Gastroesophageal sphincter (tissue), 4 donors: Measurements from ENCODE around the gene LY6G6D. TPM values are rescaled to one million over a fixed set of nuclear protein-coding genes. Genes with fewer than 3 reads are reported as not detected.

Source experiments
- ATAC-seq: fragments of 150-250 bp; one replicate; pipeline ENCODE4 v1.9.1; 2016; ENCODE audit warnings: mild to moderate bottlenecking, moderate library complexity
- H3K27ac ChIP-seq, 4 donors: fragments of 200-600 bp; sonication (generic) in 3 of 4; 1 replicate in 3 of 4; 2 replicates in 1 of 4; pipeline ENCODE4 v1.5.1; 2016 to 2019
- H3K27me3 ChIP-seq: fragments of 200-600 bp; sonication (generic); one replicate; pipeline ENCODE4 v1.5.1; 2019
- H3K36me3 ChIP-seq, 2 donors: fragments of 200-600 bp; sonication (generic); one replicate each; pipeline ENCODE4 v1.5.1; 2019; ENCODE audit warnings: control low read depth in 1 of 2
- H3K4me1 ChIP-seq, 3 donors: fragments of 200-600 bp; sonication (generic); 1 replicate in 2 of 3; 2 replicates in 1 of 3; pipeline ENCODE4 v1.5.1; 2016 to 2019; ENCODE audit warnings: control low read depth in 2 of 3
- H3K4me3 ChIP-seq, 2 donors: fragments of 200-600 bp; sonication (generic); one replicate each; pipeline ENCODE4 v1.5.1; 2019; ENCODE audit warnings: mild to moderate bottlenecking in 1 of 2, moderate library complexity in 1 of 2
- H3K9me3 ChIP-seq, 3 donors: fragments of 200-600 bp; sonication (generic); one replicate each; pipeline ENCODE4 v1.5.1; 2017 to 2019; ENCODE audit warnings: control low read depth in 2 of 3
- CTCF ChIP-seq, 4 experiments: fragments of 200-600 bp in 2 of 4; fragments of 450-650 bp in 2 of 4; sonication (generic) in 1 of 4; IDR thresholded peaks; one replicate each; pipeline ENCODE4 v1.5.1; 2017 to 2019; ENCODE audit warnings: antibody characterized with exemption in 4 of 4, mild to moderate bottlenecking in 2 of 4, moderate library complexity in 2 of 4
- EP300 ChIP-seq: sonication (generic); formaldehyde crosslinking; IDR thresholded peaks from one replicate; pipeline ENCODE4 v1.6.1; 2017; ENCODE audit warnings: antibody characterized with exemption, mild to moderate bottlenecking
- POLR2A ChIP-seq, 2 donors: fragments of 450-650 bp; IDR thresholded peaks; one replicate each; pipeline ENCODE4 v1.6.1; 2017; ENCODE audit warnings: antibody characterized with exemption in 2 of 2, mild to moderate bottlenecking in 2 of 2, moderate library complexity in 1 of 2
- POLR2AphosphoS5 ChIP-seq: sonication (generic); formaldehyde crosslinking; IDR thresholded peaks from one replicate; pipeline ENCODE4 v1.6.1; 2017; ENCODE audit warnings: antibody characterized with exemption
- WGBS, 2 donors: methylation state at CpG; one replicate each; pipeline ENCODE4 v1.1.5; 2018; ENCODE audit warnings: low coverage in 1 of 2; 5-methylcytosine and 5-hydroxymethylcytosine counted together
- total RNA-seq, 4 donors: library from RNA; depleted of rRNA; stranded (reverse); fragments of >200 nt; gene quantifications; one replicate each; pipeline ENCODE4 v1.1.0, GENCODE V29; 2016

LY6G6D gene
- total RNA-seq, 4 donors from 2014 or later, result not detected

- H3K9me3 ChIP-seq, result no peaks in the 10 kb centered on the region
- ATAC-seq, result no peak
- peaks cover 0 to 16% (median 5%) of the 10 kb centered on the region in 3 donors for H3K4me1 ChIP-seq
- TF ChIP-seq POLR2AphosphoS5 (no peak), CTCF (IDR thresholded peaks at IDR 0.05) (no peak), POLR2A (IDR thresholded peaks at IDR 0.05) (no peak), EP300 (no peak)
- no peak overlapping the region for H3K4me3 ChIP-seq
- peaks cover 0 to 31% of the 10 kb centered on the region in 2 donors for H3K36me3 ChIP-seq
- H3K27ac ChIP-seq, result no peak overlapping the region
- 70 to 85% methylated on average over 2 to 3 of the region's 4 CpGs for WGBS, 2 donors
- H3K27me3 ChIP-seq, result no peaks in the 10 kb centered on the region
These were observed 38.7 kb upstream of the LY6G6D start for GRCh38 chr6:31676322-31676903.

GRCh38 chr6:31676904-31677303 is 38.2 kb upstream of the LY6G6D start:
- Histone ChIP-seq H3K4me1 (peaks cover 0 to 20% (median 5%) of the 10 kb centered on the region in 3 donors), H3K9me3 (no peaks in the 10 kb centered on the region), H3K27ac (no peak overlapping the region), H3K4me3 (no peak overlapping the region), H3K27me3 (no peaks in the 10 kb centered on the region), H3K36me3 (peaks cover 0 to 26% of the 10 kb centered on the region in 2 donors)
- ATAC-seq, result no peak
- WGBS, 2 donors, result 57% methylated on average over 6 of the region's 6 CpGs; no CpG with 5 or more reads in 1 of the 2 donors
- TF ChIP-seq CTCF (IDR thresholded peaks at IDR 0.05) (no peak), EP300 (no peak), POLR2A (IDR thresholded peaks at IDR 0.05) (no peak), POLR2AphosphoS5 (no peak)

GRCh38 chr6:31677955-31678354 is 37.2 kb upstream of the LY6G6D start:
- Histone ChIP-seq H3K36me3 (peaks cover 0 to 16% of the 10 kb centered on the region in 2 donors), H3K27me3 (no peaks in the 10 kb centered on the region), H3K4me3 (no peak overlapping the region), H3K27ac (no peak overlapping the region), H3K9me3 (no peaks in the 10 kb centered on the region), H3K4me1 (peaks cover 0 to 25% (median 5%) of the 10 kb centered on the region in 3 donors)
- no peak for ATAC-seq
- TF ChIP-seq CTCF (IDR thresholded peaks at IDR 0.05), result no peak
- no peak for TF ChIP-seq POLR2AphosphoS5
- TF ChIP-seq POLR2A (IDR thresholded peaks at IDR 0.05), result no peak
- no peak for TF ChIP-seq EP300
- WGBS, 2 donors, result 74 to 81% methylated on average over 5 to 8 of the region's 8 CpGs

GRCh38 chr6:31680226-31681134 is 34.7 kb upstream of the LY6G6D start, which contains the start of gene LY6G5C:
Gene LY6G5C (minus strand): TSS chr6:31681067. CDS start chr6:31680373, 694 bp downstream.
- no peak for TF ChIP-seq POLR2A (IDR thresholded peaks at IDR 0.05)
- TF ChIP-seq EP300, result no peak
- peak in 3 of 4 experiments; percentile 66 to 85 (median 67) for TF ChIP-seq CTCF (IDR thresholded peaks at IDR 0.05)
- peak; percentile 44 for TF ChIP-seq POLR2AphosphoS5
- WGBS, 2 donors, result 5 to 15% methylated on average over 5 to 11 of the region's 17 CpGs
- H3K9me3 ChIP-seq, result no peaks in the 10 kb centered on the region
- H3K27me3 ChIP-seq, result no peaks in the 10 kb centered on the region
- peak; percentile 88 for ATAC-seq
- H3K4me1 ChIP-seq, result peaks cover 0 to 35% (median 5%) of the 10 kb centered on the region in 3 donors
- peak within 1 kb of the TSS; percentile 46 to 50 for H3K4me3 ChIP-seq
- H3K27ac ChIP-seq, result peak within 1 kb of the TSS in 3 of 4 donors; percentile 58 to 86 (median 67)
- peaks cover 0 to 2% of the 10 kb centered on the region in 2 donors for H3K36me3 ChIP-seq
